Astrocyte (in vitro differentiated cells and primary cell): ENCODE measurements around the gene DNMT3B. TPM values are rescaled to one million over a fixed set of nuclear protein-coding genes. Genes with fewer than 3 reads are reported as not detected.

Source experiments
- DNase-seq: peaks from one replicate; pipeline ENCODE4 v3.0.0-alpha.2; 2010; ENCODE audit warnings: low read depth
- FAIRE-seq: peaks from 2 replicates; lab custom pipeline; 2011; peaks lifted over from hg19 to GRCh38; lab: Jason Lieb, UNC
- H2AFZ ChIP-seq: 2 replicates; pipeline ENCODE4 v1.6.0; 2012; ENCODE audit warnings: low read depth, low read length, inconsistent platforms
- H3K27ac ChIP-seq: 2 replicates; pipeline ENCODE4 v1.5.1; 2011; ENCODE audit warnings: low read depth, low read length, inconsistent platforms
- H3K27me3 ChIP-seq: 2 replicates; pipeline ENCODE4 v1.6.0; 2011; ENCODE audit warnings: low read length, inconsistent platforms; ENCODE audit not compliant: insufficient read depth
- H3K36me3 ChIP-seq: 2 replicates; pipeline ENCODE4 v1.5.1; 2011; ENCODE audit warnings: low read length, inconsistent platforms; ENCODE audit not compliant: insufficient read depth
- H3K4me1 ChIP-seq: 2 replicates; pipeline ENCODE4 v1.5.1; 2011; ENCODE audit warnings: low read length, inconsistent platforms; ENCODE audit not compliant: insufficient read depth
- H3K4me2 ChIP-seq: 2 replicates; pipeline ENCODE4 v1.6.0; 2012; ENCODE audit warnings: low read length, inconsistent platforms
- H3K4me3 ChIP-seq: 2 replicates; pipeline ENCODE4 v1.5.1; 2011; ENCODE audit warnings: low read depth, mild to moderate bottlenecking, low read length, inconsistent platforms; ENCODE audit not compliant: insufficient read depth
- H3K79me2 ChIP-seq: 2 replicates; pipeline ENCODE4 v1.6.0; 2012; ENCODE audit warnings: mild to moderate bottlenecking, low read length, inconsistent platforms; ENCODE audit not compliant: insufficient read depth
- H3K9ac ChIP-seq: 2 replicates; pipeline ENCODE4 v1.6.0; 2012; ENCODE audit warnings: mild to moderate bottlenecking, low read length, inconsistent platforms
- H3K9me3 ChIP-seq: 2 replicates; pipeline ENCODE4 v1.5.1; 2012; ENCODE audit warnings: low read depth, mild to moderate bottlenecking, low read length, inconsistent platforms; ENCODE audit not compliant: insufficient read depth
- H4K20me1 ChIP-seq: 2 replicates; pipeline ENCODE4 v1.6.0; 2012; ENCODE audit warnings: low read length, inconsistent platforms; ENCODE audit not compliant: insufficient read depth
- H3K27ac Mint-ChIP-seq: one replicate; pipeline ENCODE4 v1.8.0; 2021; ENCODE audit warnings: mild to moderate bottlenecking, mixed read lengths; ENCODE audit not compliant: unreplicated experiment
- H3K27me3 Mint-ChIP-seq: one replicate; pipeline ENCODE4 v1.8.0; 2021; ENCODE audit warnings: low read depth, mixed read lengths; ENCODE audit not compliant: unreplicated experiment
- H3K36me3 Mint-ChIP-seq: one replicate; pipeline ENCODE4 v1.8.0; 2021; ENCODE audit warnings: low read depth, mixed read lengths; ENCODE audit not compliant: unreplicated experiment
- H3K4me1 Mint-ChIP-seq: one replicate; pipeline ENCODE4 v1.8.0; 2021; ENCODE audit warnings: low read depth, mixed read lengths; ENCODE audit not compliant: unreplicated experiment
- H3K4me3 Mint-ChIP-seq: one replicate; pipeline ENCODE4 v1.8.0; 2021; ENCODE audit warnings: mild to moderate bottlenecking, moderate library complexity, mixed read lengths; ENCODE audit not compliant: unreplicated experiment
- H3K9me3 Mint-ChIP-seq: one replicate; pipeline ENCODE4 v1.8.0; 2021; ENCODE audit warnings: mild to moderate bottlenecking, mixed read lengths; ENCODE audit not compliant: unreplicated experiment
- CTCF ChIP-seq: IDR thresholded peaks from 2 replicates; pipeline ENCODE4 v1.5.1; 2011; ENCODE audit warnings: low read depth, mild to moderate bottlenecking, inconsistent platforms, low read length, moderate library complexity; ENCODE audit not compliant: insufficient read depth
- EZH2 ChIP-seq: IDR thresholded peaks from 2 replicates; pipeline ENCODE4 v1.6.1; 2012; ENCODE audit warnings: mild to moderate bottlenecking, low read length, inconsistent platforms; ENCODE audit not compliant: insufficient read depth
- total RNA-seq: library from RNA; stranded (reverse); gene quantifications from 2 replicates; pipeline ENCODE4 v1.2.1, GENCODE V29; 2021

DNMT3B gene
- total RNA-seq, 1 donor from 2014 or later = 5.0 TPM

GRCh38 chr20:32779500-32780211, 17.5 kb downstream of the DNMT3B start:
- peaks cover 23% of the 10 kb centered on the region for H3K4me1 Mint-ChIP-seq
- FAIRE-seq = no peak
- Histone ChIP-seq H2AFZ (no peak overlapping the region), H3K9me3 (no peaks in the 10 kb centered on the region), H3K4me1 (no peaks in the 10 kb centered on the region), H4K20me1 (peaks cover 27% of the 10 kb centered on the region), H3K4me2 (no peak overlapping the region), H3K27ac (no peak overlapping the region), H3K36me3 (peaks cover 6% of the 10 kb centered on the region), H3K9ac (no peak overlapping the region), H3K27me3 (no peaks in the 10 kb centered on the region), H3K4me3 (no peak overlapping the region), H3K79me2 (peaks cover 17% of the 10 kb centered on the region)
- no peak for TF ChIP-seq EZH2
- TF ChIP-seq CTCF = no peak
- H3K4me3 Mint-ChIP-seq = no peak overlapping the region
- no peak for DNase-seq
- H3K36me3 Mint-ChIP-seq = peaks cover 9% of the 10 kb centered on the region
- no peak overlapping the region for H3K27ac Mint-ChIP-seq
- no peaks in the 10 kb centered on the region for H3K9me3 Mint-ChIP-seq
- no peaks in the 10 kb centered on the region for H3K27me3 Mint-ChIP-seq

GRCh38 chr20:32780278-32780677, 18.1 kb downstream of the DNMT3B start:
- no peak overlapping the region for H3K4me3 ChIP-seq
- Mint-ChIP-seq H3K4me3 (no peak overlapping the region), H3K4me1 (peaks cover 21% of the 10 kb centered on the region), H3K27me3 (no peaks in the 10 kb centered on the region), H3K36me3 (peaks cover 9% of the 10 kb centered on the region), H3K27ac (no peak overlapping the region), H3K9me3 (no peaks in the 10 kb centered on the region)
- H3K4me1 ChIP-seq = no peaks in the 10 kb centered on the region
- no peak for TF ChIP-seq CTCF
- no peak for TF ChIP-seq EZH2
- no peaks in the 10 kb centered on the region for H3K9me3 ChIP-seq
- H3K79me2 ChIP-seq = peaks cover 17% of the 10 kb centered on the region
- H3K36me3 ChIP-seq = peaks cover 6% of the 10 kb centered on the region
- peaks cover 25% of the 10 kb centered on the region for H4K20me1 ChIP-seq
- no peak overlapping the region for H3K9ac ChIP-seq
- H3K27ac ChIP-seq = no peak overlapping the region
- FAIRE-seq = no peak
- no peaks in the 10 kb centered on the region for H3K27me3 ChIP-seq
- H2AFZ ChIP-seq = no peak overlapping the region
- no peak overlapping the region for H3K4me2 ChIP-seq
- DNase-seq = no peak
